ENCODE data around the gene SH2D2A.

DNA sequence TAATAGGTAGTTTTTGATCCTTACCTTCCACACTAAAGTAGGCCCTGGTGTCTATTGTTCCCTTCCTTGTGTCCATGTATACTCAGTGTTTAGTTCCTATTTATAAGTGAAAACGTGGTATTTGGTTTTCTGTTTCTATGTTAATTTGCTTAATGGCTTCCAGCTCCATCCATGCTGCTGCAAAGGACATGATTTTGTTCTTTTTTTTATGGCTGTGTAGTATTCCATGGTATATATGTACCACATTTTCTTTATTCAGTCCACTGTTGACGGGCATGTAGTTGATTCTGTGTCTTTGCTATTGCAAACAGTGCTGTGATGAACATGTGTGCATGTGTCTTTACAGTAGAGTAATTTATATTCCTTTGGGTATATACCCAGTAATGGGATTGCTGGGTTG, 28.5 kb downstream of the SH2D2A start:
- TF ChIP-seq, protein P1, sequence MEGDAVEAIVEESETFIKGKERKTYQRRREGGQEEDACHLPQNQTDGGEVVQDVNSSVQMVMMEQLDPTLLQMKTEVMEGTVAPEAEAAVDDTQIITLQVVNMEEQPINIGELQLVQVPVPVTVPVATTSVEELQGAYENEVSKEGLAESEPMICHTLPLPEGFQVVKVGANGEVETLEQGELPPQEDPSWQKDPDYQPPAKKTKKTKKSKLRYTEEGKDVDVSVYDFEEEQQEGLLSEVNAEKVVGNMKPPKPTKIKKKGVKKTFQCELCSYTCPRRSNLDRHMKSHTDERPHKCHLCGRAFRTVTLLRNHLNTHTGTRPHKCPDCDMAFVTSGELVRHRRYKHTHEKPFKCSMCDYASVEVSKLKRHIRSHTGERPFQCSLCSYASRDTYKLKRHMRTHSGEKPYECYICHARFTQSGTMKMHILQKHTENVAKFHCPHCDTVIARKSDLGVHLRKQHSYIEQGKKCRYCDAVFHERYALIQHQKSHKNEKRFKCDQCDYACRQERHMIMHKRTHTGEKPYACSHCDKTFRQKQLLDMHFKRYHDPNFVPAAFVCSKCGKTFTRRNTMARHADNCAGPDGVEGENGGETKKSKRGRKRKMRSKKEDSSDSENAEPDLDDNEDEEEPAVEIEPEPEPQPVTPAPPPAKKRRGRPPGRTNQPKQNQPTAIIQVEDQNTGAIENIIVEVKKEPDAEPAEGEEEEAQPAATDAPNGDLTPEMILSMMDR (IDR thresholded peaks at IDR 0.05) = no peak
- TF ChIP-seq EZH2 (IDR thresholded peaks at IDR 0.05; ENCODE audit: borderline replicate concordance, insufficient read depth, low read depth, low read length, poor library complexity, severe bottlenecking) = no peak

All from B cell (primary cell).